ENCODE data around the gene MAGEA9B.
"Not testable (repeated sequence)": the region's sequence is repeated elsewhere in the genome, so short reads cannot be mapped to it uniquely, and the experiment has no call there.

The MAGEA9B gene

GRCh38 chrX:149628768-149629167 lies 41.5 kb upstream of the MAGEA9B start:
- no peak for TF ChIP-seq CTCF (IDR thresholded peaks at IDR 0.05; ENCODE audit: unreplicated experiment in 3 of 3)
- no peak overlapping the region for H3K27ac Mint-ChIP-seq
- H3K4me1 Mint-ChIP-seq = peaks cover 36% of the 10 kb centered on the region
- H3K9me3 Mint-ChIP-seq = peaks cover 6% of the 10 kb centered on the region
- H3K4me3 Mint-ChIP-seq = peak overlapping the region; percentile 50 to 71 (median 58)
- H3K27me3 Mint-ChIP-seq (ENCODE audit: low read depth) = no peaks in the 10 kb centered on the region
- no peaks in the 10 kb centered on the region for H3K36me3 Mint-ChIP-seq (ENCODE audit: low read depth)

GRCh38 chrX:149628280-149628679 lies 41.0 kb upstream of the MAGEA9B start:
- Mint-ChIP-seq H3K36me3 (ENCODE audit: low read depth) (no peaks in the 10 kb centered on the region), H3K27ac (no peak overlapping the region), H3K27me3 (ENCODE audit: low read depth) (no peaks in the 10 kb centered on the region), H3K4me3 (no peak overlapping the region), H3K9me3 (peaks cover 6% of the 10 kb centered on the region), H3K4me1 (peaks cover 36% of the 10 kb centered on the region)
- no peak for TF ChIP-seq CTCF (IDR thresholded peaks at IDR 0.05; ENCODE audit: unreplicated experiment in 3 of 3)

- H3K27ac Mint-ChIP-seq; H3K27me3 Mint-ChIP-seq (ENCODE audit: low read depth); H3K9me3 Mint-ChIP-seq; H3K4me3 Mint-ChIP-seq; H3K36me3 Mint-ChIP-seq (ENCODE audit: low read depth): not testable (repeated sequence)
- peaks cover 36% of the 10 kb centered on the region for H3K4me1 Mint-ChIP-seq
Observed at GRCh38 chrX:149626829-149627228, 39.6 kb upstream of the MAGEA9B start.

- H3K27me3 Mint-ChIP-seq (ENCODE audit: low read depth); H3K36me3 Mint-ChIP-seq (ENCODE audit: low read depth); H3K4me1 Mint-ChIP-seq; H3K9me3 Mint-ChIP-seq; H3K4me3 Mint-ChIP-seq; H3K27ac Mint-ChIP-seq: not testable (repeated sequence)
Observed at GRCh38 chrX:149619662-149620061, 32.4 kb upstream of the MAGEA9B start.

GRCh38 chrX:149618871-149619270 lies 31.6 kb upstream of the MAGEA9B start:
- Mint-ChIP-seq H3K36me3 (ENCODE audit: low read depth) (no peaks in the 10 kb centered on the region), H3K27me3 (ENCODE audit: low read depth) (no peaks in the 10 kb centered on the region), H3K9me3 (no peaks in the 10 kb centered on the region), H3K27ac (no peak overlapping the region), H3K4me3 (no peak overlapping the region), H3K4me1 (no peaks in the 10 kb centered on the region)
- TF ChIP-seq CTCF (IDR thresholded peaks at IDR 0.05; ENCODE audit: unreplicated experiment in 3 of 3) = no peak

GRCh38 chrX:149611623-149612175 lies 24.4 kb upstream of the MAGEA9B start:
- no peak overlapping the region for H3K27ac Mint-ChIP-seq
- H3K27me3 Mint-ChIP-seq (ENCODE audit: low read depth) = no peaks in the 10 kb centered on the region
- no peak overlapping the region for H3K4me3 Mint-ChIP-seq
- TF ChIP-seq CTCF (IDR thresholded peaks at IDR 0.05; ENCODE audit: unreplicated experiment in 3 of 3) = no peak
- H3K36me3 Mint-ChIP-seq (ENCODE audit: low read depth) = peaks cover 10% of the 10 kb centered on the region
- no peaks in the 10 kb centered on the region for H3K4me1 Mint-ChIP-seq
- H3K9me3 Mint-ChIP-seq = peaks cover 2% of the 10 kb centered on the region

GRCh38 chrX:149610511-149610910 lies 23.3 kb upstream of the MAGEA9B start:
- no peaks in the 10 kb centered on the region for H3K4me1 Mint-ChIP-seq
- H3K9me3 Mint-ChIP-seq = peaks cover 6% of the 10 kb centered on the region
- peaks cover 21% of the 10 kb centered on the region for H3K36me3 Mint-ChIP-seq (ENCODE audit: low read depth)
- H3K27ac Mint-ChIP-seq = no peak overlapping the region
- TF ChIP-seq CTCF (IDR thresholded peaks at IDR 0.05; ENCODE audit: unreplicated experiment in 3 of 3) = no peak
- H3K4me3 Mint-ChIP-seq = no peak overlapping the region
- no peaks in the 10 kb centered on the region for H3K27me3 Mint-ChIP-seq (ENCODE audit: low read depth)

Measured in nephron (organoid).